Stimulated activated CD8-positive, alpha-beta memory T cell treated with anti-CD3 and anti-CD28 coated beads, Interleukin-7, amount 100 ng/mL, for 24 hours (primary cell): ENCODE results near the gene SGSM2.

Source experiments
- DNase-seq: peaks from one replicate; pipeline ENCODE4 v3.0.0-alpha.2; 2020; ENCODE audit warnings: low read depth

Gene SGSM2

GRCh38 chr17:2368359-2368758 is 31.1 kb downstream of the SGSM2 start:
- no peak for DNase-seq

- DNase-seq: no peak
Observed at GRCh38 chr17:2369039-2369438, 31.7 kb downstream of the SGSM2 start.

GRCh38 chr17:2369551-2370210 is 32.4 kb downstream of the SGSM2 start:
- DNase-seq: no peak

DNA sequence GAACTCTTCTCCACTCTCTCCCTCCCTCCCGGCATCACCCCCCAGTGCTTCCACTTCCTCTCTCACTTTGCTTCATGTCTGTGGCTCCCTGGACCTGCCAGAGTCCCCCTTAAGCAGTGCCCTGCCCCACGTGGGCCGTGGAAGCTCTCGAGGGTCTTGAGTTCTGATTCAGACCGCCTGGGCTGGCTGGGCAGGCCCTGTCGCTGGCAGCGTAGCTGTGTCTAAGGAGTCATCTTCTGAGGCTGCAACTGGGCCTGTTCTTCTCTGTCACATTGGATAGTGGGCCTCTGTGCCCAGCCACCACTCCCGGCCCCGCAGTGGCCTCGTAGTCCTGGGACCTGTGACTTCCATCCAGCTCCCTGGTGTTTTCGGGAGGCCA is 32.9 kb downstream of the SGSM2 start:
- DNase-seq: no peak

DNA sequence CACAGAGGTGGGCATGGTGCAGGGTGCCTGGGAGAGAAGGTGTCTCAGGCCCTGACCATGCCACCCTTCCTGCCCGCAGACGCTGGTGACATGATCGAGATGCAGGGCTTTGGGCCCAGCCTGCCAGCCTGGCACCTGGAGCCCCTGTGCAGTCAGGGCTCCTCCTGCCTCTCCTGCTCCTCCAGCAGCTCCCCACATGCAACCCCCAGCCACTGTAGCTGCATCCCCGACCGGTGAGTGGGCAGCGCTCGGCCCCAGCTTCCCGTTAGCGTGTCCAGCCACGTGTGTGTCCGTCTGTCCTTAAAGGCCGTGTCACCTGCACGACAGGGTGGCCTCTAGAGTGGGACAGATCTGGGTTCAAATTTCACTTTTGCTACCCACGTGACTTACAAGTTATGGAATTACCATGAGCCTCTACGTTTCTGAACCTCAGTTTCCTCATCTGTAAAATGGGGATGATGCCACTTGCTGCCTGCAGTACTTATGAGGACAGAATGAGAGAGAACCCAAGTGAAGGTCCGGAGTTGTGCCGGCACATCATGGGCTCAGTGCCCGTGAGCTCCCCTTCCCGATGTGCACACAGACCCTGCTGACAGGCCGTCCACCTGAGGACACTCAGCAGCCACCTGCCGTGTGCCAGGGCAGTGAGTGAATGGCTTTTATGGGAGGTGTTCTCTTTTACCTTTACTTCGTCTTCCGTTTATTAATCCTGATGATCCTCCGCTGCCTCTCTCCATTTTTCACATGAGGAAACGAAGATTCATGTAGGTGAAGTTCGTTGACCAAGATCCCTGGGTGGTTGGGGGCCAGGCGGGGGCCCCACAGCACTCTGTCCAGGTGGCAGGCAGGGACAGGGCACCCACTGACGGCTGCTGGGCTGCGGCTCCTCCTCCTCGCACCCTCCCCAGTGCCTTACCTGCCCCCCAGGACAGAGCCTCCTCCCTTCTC is 34.2 kb downstream of the SGSM2 start:
- DNase-seq: no peak

- no peak for DNase-seq
Observed at GRCh38 chr17:2372180-2372579, 34.9 kb downstream of the SGSM2 start.

DNA sequence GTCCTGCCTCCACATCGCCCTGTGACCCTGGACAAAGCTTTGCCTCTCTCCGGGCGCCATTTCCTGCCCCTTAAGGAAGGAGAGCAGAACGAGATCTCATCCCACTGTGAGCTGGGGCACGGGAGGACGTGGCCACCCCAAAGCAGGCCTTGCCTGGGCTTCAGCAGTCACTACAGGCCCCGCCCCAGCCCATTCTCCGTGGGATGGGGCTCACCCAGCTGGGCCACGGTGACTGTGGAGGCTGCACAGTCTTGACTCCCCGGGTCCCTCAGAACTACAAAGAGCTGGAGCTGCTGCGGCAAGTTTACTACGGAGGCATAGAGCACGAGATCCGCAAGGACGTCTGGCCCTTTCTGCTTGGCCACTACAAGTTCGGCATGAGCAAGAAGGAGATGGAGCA is 35.4 kb downstream of the SGSM2 start:
- no peak for DNase-seq

DNA sequence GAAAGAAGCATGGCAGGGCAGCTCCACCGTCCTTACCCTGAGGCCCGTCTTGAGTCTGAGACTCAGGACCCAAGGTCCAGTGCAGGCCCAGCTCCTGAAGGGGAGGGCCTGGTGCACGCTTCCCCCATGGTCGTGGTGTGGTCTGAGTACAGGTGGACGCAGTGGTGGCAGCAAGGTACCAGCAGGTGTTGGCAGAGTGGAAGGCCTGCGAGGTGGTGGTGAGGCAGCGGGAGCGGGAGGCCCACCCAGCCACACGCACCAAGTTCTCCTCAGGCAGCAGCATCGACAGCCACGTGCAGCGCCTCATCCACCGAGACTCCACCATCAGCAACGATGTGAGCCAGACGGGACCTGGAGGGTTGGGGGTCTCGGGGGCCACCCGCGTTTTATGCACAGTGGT is 35.9 kb downstream of the SGSM2 start:
- DNase-seq: no peak

DNA sequence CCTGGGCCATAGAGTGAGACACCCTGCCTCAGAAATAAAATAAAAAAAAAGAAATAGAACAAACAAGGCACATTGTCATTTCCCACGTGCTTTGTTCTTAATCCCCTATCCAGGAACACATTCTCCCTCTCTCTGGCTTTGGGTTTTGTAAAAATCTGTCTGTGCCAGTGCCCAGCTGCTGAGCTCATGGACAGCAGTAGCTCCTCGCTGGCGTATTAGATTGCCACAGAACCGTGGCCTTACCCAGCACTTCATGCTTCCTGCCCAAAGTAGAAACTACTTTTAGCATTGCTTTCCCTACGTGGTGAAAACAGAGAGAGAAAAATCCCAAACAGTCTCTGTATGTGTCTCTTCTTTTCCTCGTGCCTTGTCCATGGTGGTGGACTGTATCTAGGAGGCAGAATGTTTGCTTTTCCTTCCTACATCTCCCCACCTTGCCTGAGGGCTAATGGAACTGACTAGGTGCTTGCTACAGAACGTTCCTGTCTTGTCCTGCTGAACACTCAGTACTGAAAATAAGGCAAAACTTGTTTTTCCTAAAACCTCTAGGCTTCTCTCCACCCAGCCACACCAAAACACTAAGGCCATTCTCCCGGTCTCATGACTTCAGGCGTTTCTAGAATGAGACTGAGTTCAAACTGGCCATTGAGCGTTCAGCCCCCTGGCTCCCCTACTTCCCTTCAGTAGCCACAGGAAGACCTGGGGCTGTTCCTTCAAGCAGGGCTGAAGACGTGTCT is 37.4 kb downstream of the SGSM2 start:
- DNase-seq: no peak

DNA sequence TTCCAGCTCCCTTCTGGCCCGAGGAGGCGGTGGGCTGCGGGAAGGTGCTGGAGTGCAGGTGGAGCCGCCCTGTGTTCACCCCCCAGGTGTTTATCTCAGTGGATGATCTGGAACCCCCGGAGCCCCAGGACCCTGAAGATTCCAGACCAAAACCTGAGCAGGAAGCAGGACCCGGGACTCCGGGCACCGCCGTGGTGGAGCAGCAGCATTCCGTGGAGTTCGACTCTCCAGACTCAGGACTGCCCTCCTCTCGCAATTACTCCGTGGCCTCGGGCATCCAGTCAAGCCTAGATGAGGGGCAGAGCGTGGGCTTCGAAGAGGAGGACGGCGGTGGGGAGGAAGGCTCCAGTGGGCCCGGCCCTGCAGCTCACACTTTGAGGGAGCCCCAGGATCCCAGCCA is 38.1 kb downstream of the SGSM2 start:
- DNase-seq: no peak

DNA sequence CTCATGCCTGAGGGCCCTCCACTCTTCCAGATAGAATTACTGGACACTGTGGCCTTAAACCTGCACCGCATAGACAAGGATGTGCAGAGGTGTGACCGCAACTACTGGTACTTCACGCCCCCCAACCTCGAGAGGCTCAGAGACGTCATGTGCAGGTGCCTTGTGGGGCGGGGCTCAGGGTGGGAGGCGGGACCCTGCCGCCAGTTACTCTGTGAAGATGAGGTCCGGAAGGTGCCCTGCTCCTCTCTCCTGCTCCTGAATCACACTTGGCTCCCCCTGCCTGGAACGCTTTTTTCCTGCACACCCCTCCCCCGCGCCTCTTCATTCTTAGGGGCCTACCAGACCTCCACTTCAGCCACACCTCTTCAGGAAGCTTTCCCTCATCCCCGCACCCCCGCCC is 38.8 kb downstream of the SGSM2 start:
- no peak for DNase-seq

GRCh38 chr17:2377659-2378058 is 40.4 kb downstream of the SGSM2 start:
- no peak for DNase-seq

GRCh38 chr17:2378905-2379304 is 41.6 kb downstream of the SGSM2 start:
- no peak for DNase-seq

DNA sequence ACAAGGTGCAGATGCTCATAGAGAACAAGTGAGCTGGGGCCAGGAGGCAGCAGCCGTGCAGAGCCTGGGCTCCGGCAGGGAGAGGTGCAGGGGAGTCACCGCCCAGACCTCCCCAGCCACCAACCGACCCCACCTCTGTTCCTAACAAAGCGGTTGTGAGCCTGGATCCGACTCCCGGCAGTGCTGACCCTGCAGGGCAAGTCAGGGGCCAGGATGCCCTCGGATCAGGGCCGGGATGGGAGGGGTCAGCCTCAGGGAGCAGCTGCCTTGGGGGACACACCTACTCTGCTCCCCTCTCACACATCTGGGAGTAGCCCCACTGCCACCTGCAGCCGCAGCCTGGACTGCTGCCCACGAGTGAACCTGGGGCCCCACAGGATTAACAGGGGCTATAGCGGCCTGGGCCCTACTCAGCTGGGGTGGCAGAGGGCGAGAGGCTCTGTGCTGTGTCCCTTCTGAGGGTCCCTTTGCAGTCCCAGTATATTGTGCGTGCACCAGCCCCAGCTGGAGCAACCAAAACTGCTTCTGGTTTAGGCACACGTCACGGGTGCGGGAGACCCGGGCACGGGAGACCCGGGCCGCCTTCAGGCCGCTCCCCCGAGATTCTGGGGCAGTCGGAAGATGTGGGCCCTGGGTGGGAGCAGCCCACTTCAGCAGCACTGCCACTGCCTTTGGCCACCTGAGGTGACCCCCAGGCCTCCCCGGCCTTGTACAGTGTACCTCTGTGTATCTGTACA is 42.4 kb downstream of the SGSM2 start:
- DNase-seq: no peak

DNA sequence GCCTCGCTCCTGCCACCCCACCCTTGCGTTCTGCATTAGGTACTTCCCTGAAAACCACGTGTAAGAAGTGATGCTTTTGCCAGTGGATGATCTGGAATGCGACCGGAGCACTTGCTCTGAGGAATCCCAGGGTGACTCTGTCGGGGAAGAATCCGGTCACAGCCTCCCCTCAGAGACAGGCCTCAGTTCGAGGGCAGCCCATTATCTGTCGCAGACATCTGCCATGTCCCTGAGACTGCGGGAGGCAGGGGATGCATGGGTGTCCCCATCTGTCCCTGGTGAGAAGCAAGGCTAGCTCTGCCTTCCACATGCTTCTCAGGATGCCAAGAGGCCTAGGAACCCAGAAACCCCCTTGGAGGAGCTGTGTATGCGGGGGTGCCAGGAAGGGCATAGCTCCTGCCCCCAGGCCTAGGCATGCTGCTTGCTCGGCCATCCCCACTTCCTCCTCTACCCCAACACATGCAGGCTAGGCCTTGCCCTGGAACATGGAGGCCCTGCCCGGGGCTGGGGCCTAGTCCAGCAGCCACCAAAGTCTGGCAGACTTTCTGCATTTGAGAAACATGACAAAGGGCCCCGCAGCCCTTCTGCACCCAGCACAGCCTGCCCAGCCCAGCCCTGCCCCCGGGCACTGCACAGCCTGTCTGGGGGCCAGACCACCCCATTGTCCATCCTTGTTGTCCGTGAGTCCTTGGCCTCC is 43.1 kb downstream of the SGSM2 start:
- no peak for DNase-seq

- no peak for DNase-seq
Observed at GRCh38 chr17:2380950-2381649, 43.8 kb downstream of the SGSM2 start.

DNA sequence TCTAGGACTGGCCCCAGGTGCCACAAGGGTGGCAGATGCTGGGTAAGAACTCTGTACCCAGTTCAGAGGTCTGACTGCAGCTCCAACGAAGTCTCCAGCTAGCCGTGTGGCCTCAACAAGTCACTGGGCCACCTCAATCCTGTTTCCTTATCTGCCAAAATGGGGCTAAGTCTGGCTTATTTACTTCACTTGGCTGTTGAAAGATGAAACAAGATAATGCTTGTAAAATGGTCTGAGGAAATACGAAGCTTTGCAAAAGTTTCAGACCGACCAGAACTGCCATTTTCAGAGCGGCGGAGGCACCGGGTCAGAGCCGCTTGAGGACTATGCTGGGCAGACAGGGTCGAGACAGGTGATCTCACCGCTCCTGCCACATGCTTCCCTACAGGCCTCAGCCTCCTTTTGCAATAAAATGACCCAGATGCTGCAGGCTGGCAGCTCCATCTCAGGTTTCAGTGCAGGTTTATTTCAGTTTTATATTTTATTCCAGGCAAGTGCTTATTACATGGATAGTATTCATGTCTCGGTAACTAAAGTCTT is 46.4 kb downstream of the SGSM2 start:
- DNase-seq: no peak

DNA sequence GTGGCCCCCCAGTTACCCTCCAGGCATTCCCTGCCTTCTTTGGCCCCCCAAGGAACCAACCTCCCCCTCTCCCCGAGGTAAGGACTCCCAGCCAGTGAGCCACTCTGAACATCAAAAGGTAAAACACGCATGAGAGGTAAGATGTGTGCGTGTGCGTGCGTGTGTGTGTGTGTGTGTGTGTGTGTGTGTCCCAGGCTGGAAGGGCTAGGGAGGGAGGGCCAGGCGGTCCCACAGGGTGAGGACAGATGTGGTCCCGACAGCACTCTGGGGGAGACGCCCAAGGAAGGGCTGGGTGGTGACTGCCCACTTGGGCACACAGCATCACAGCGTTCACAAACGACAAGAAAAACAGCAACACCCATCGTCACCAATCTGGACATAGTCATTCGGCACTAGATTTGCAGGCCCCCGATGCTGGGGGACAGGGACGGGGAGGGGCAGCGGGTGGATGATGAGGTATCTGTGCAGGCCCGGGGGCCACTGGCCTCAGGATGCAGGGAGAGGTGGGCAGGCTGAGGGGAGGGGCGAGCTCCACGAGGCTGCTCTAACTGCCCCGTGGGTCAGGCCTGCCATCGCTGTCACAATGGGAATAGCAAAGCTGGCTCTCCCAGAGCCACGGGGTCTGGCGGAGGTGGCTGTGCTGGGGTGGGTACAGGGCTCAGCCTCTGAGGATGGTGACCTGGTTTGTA is 47.3 kb downstream of the SGSM2 start:
- no peak for DNase-seq

DNA sequence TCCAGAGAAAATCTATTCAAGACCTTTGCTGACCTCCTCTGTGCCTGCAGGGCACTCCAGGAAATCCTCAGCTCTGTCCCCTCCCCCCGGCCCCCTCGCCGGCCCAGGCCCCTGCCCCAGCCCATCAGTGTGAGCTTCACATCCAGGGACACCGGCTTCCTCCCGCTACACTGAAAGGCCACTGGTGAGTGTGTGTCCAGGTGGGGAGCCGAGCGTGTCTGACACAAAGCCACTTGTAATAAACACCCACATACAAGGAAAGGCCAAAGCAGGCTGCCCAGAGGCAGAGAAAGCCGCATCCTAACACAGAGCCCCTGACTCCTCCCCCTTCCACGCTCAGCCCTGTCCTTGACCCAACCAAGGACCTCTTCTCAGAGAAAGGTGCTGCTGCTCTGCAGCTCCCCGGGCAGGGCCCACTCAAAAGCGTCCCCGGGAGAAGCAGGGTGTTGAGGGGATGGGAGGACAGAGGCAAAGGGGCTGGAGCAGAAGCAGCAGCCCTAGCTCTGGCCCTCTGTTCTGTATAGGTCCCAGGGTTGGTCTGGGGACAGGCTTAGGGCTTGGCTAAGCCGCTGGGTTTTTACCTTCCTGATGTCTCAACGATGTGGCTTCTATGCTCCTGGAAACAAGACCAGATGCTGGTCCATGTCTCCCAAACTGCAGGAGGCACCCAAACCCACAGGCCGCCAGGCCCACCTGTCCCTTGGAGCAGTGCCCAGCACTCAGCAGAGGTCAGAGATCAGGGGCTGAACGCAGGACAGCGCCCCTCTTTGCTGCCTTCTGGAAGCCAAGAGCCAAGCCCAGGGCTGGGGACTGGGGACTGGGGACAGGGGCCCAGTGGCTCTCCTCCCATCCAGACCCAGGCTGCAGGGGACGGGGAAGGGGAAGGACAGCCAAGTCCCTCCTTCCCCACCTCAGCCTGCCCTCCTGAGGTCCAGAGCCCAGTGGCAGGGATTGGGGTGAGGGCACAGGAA is 48.2 kb downstream of the SGSM2 start:
- no peak for DNase-seq
